HG02970 (cell line): ENCODE results near the gene MPLKIP.
"Not testable (repeated sequence)": the region's sequence is repeated elsewhere in the genome, so short reads cannot be mapped to it uniquely, and the experiment has no call there.

Experiments used
- ATAC-seq: cut with Tn5 transposase; IDR thresholded peaks from one replicate; pipeline ENCODE4 v1.9.1; 2021; ENCODE audit warnings: mild to moderate bottlenecking, moderate library complexity, moderate number of reproducible peaks; ENCODE audit not compliant: unreplicated experiment, low FRiP score

Gene MPLKIP

GRCh38 chr7:40135317-40135610 is 842 bp upstream of the MPLKIP start:
- ATAC-seq: no peak

- no peak for ATAC-seq
These were observed 628 bp downstream of the MPLKIP start for GRCh38 chr7:40133561-40134427.

- no peak for ATAC-seq
These were observed 11.5 kb downstream of the MPLKIP start for GRCh38 chr7:40122940-40123254.

- ATAC-seq: not testable (repeated sequence)
These were observed 12.1 kb downstream of the MPLKIP start for GRCh38 chr7:40122100-40122939.

- no peak for ATAC-seq
These were observed 14.4 kb downstream of the MPLKIP start for GRCh38 chr7:40120020-40120419.

- not testable (repeated sequence) for ATAC-seq
These were observed 16.2 kb downstream of the MPLKIP start for GRCh38 chr7:40118201-40118600.

- not testable (repeated sequence) for ATAC-seq
These were observed 17.2 kb downstream of the MPLKIP start for GRCh38 chr7:40117199-40117598.

GRCh38 chr7:40115936-40116335 is 18.5 kb downstream of the MPLKIP start:
- no peak for ATAC-seq

GRCh38 chr7:40105879-40106473 is 28.4 kb downstream of the MPLKIP start:
- ATAC-seq: no peak

- no peak for ATAC-seq
These were observed 31.5 kb downstream of the MPLKIP start for GRCh38 chr7:40102897-40103296.

- ATAC-seq: no peak
These were observed 33.2 kb downstream of the MPLKIP start for GRCh38 chr7:40101201-40101600.

- ATAC-seq: no peak
These were observed 34.6 kb downstream of the MPLKIP start for GRCh38 chr7:40099837-40100236.

GRCh38 chr7:40098810-40099209 is 35.6 kb downstream of the MPLKIP start:
- no peak for ATAC-seq

- no peak for ATAC-seq
These were observed 36.7 kb downstream of the MPLKIP start for GRCh38 chr7:40097728-40098127.

- no peak for ATAC-seq
These were observed 38.6 kb downstream of the MPLKIP start for GRCh38 chr7:40095695-40096327.

- ATAC-seq: no peak
These were observed 39.2 kb downstream of the MPLKIP start for GRCh38 chr7:40095230-40095629.

GRCh38 chr7:40093631-40094350 is 40.6 kb downstream of the MPLKIP start:
- ATAC-seq: no peak

GRCh38 chr7:40092182-40092581 is 42.2 kb downstream of the MPLKIP start:
- no peak for ATAC-seq

GRCh38 chr7:40077849-40078248 is 56.6 kb downstream of the MPLKIP start:
- ATAC-seq: no peak
